Hepatocyte (in vitro differentiated cells): ENCODE results near the gene VPS13D.
"Not testable (repeated sequence)": the region's sequence is repeated elsewhere in the genome, so short reads cannot be mapped to it uniquely, and the experiment has no call there.

Experiments used
- EZH2 ChIP-seq: fragments of 200-600 bp; sonication (generic); IDR thresholded peaks from 2 replicates; pipeline ENCODE4 v1.6.1; 2016; ENCODE audit warnings: antibody characterized with exemption, mild to moderate bottlenecking, borderline replicate concordance
- EZH2phosphoT487 ChIP-seq: fragments of 200-600 bp; sonication (generic); IDR thresholded peaks from one replicate; pipeline ENCODE4 v1.6.1; 2018; ENCODE audit warnings: antibody characterized with exemption, mild to moderate bottlenecking, low read depth, moderate library complexity; ENCODE audit not compliant: unreplicated experiment, severe bottlenecking
- TF ChIP-seq, protein P1 (sequence below): fragments of 200-600 bp; sonication (generic); IDR thresholded peaks from 2 replicates; pipeline ENCODE4 v1.5.1; 2016; ENCODE audit warnings: antibody characterized with exemption, mild to moderate bottlenecking; ENCODE audit not compliant: poor library complexity

DNA sequence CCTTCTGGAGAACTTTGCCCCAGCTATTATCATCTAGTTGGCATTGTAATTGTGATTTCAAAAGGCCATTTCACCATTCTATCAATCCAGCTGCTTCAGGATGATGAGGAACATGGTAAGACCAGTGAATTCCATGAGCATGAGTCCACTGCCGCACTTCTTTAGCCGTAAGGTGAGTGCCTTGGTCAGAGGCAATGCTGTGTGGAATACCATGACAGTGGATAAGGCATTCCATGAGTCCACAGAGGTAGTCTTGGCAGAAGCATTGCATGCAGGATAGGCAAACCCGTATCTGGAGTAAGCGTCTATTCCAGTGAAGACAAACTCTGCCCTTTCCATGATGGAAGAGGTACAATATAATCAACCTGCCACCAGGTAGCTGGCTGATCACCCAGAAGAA lies 160.5 kb downstream of the VPS13D start:
- TF ChIP-seq, protein P1, sequence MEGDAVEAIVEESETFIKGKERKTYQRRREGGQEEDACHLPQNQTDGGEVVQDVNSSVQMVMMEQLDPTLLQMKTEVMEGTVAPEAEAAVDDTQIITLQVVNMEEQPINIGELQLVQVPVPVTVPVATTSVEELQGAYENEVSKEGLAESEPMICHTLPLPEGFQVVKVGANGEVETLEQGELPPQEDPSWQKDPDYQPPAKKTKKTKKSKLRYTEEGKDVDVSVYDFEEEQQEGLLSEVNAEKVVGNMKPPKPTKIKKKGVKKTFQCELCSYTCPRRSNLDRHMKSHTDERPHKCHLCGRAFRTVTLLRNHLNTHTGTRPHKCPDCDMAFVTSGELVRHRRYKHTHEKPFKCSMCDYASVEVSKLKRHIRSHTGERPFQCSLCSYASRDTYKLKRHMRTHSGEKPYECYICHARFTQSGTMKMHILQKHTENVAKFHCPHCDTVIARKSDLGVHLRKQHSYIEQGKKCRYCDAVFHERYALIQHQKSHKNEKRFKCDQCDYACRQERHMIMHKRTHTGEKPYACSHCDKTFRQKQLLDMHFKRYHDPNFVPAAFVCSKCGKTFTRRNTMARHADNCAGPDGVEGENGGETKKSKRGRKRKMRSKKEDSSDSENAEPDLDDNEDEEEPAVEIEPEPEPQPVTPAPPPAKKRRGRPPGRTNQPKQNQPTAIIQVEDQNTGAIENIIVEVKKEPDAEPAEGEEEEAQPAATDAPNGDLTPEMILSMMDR = not testable (repeated sequence)
- not testable (repeated sequence) for TF ChIP-seq EZH2phosphoT487, EZH2
